ENCODE data around the gene KDM5A. TPM values are rescaled to one million over a fixed set of nuclear protein-coding genes. Genes with fewer than 3 reads are reported as not detected.

Gene KDM5A
- total RNA-seq, 3 donors from 2014 or later = 55.8 to 83.6 (median 57.4) TPM

DNA sequence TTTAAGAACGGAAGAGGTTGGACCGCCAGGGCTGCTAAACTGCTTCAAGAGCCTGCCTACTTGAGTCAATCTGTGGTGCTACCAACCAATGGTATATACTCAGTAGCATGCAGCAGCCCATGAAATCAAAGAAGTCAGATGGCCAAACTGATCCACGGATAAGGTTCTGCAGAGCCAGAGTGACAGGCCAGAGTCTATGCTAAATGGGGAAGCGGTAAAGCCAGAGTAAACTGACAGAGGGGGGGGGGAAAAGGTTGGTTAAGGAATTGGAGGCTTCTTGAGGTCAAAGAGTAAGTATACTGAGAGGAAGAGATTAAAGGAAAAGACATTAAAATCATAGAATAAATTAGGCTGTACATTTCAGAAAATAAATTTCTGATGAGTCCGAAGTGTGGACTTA lies 111.1 kb downstream of the KDM5A start:
- no peak for DNase-seq (ENCODE audit: low spot score in 2 of 2)
- no peaks in the 10 kb centered on the region for H3K36me3 ChIP-seq
- intact Hi-C loops (cut with DNase I; ENCODE audit: low total_unique reads) = no loop called here
- no peaks in the 10 kb centered on the region for H3K9me3 ChIP-seq
- no peaks in the 10 kb centered on the region for H3K4me1 ChIP-seq
- TF ChIP-seq POLR2A (IDR thresholded peaks at IDR 0.05) (no peak), CTCF (IDR thresholded peaks at IDR 0.05) (no peak), POLR2AphosphoS5 (IDR thresholded peaks at IDR 0.05) (no peak)
- no peaks in the 10 kb centered on the region for H3K27me3 ChIP-seq
- no peak overlapping the region for H3K4me3 ChIP-seq
- no peak overlapping the region for H3K27ac ChIP-seq

DNA sequence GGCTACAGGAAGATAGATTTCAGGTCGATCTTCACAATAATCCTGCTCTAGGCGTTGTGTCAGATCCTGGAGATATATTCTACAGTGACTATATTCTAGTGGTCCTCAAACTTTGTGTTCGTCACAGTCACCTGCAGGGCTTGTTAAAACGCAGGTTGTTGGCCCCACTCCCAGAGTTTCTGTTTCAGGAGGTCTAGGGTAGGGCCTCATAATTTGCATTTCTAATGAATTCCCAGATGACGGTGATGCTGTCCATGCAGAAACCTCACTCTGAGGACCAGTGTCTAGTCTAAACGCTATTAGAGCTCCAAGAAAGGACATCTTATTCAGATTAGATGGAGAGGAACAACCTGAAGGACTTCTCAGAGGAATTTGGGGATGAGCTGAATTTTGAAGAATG lies 113.3 kb downstream of the KDM5A start:
- DNase-seq (ENCODE audit: low spot score in 2 of 2) = no peak
- H3K9me3 ChIP-seq = no peaks in the 10 kb centered on the region
- H3K27ac ChIP-seq = no peak overlapping the region
- no peak overlapping the region for H3K4me3 ChIP-seq
- no peaks in the 10 kb centered on the region for H3K36me3 ChIP-seq
- no peaks in the 10 kb centered on the region for H3K27me3 ChIP-seq
- H3K4me1 ChIP-seq = no peaks in the 10 kb centered on the region
- intact Hi-C loops (cut with DNase I; ENCODE audit: low total_unique reads) = no loop called here
- TF ChIP-seq POLR2AphosphoS5 (IDR thresholded peaks at IDR 0.05) = no peak
- TF ChIP-seq CTCF (IDR thresholded peaks at IDR 0.05) = no peak
- TF ChIP-seq POLR2A (IDR thresholded peaks at IDR 0.05) = no peak

DNA sequence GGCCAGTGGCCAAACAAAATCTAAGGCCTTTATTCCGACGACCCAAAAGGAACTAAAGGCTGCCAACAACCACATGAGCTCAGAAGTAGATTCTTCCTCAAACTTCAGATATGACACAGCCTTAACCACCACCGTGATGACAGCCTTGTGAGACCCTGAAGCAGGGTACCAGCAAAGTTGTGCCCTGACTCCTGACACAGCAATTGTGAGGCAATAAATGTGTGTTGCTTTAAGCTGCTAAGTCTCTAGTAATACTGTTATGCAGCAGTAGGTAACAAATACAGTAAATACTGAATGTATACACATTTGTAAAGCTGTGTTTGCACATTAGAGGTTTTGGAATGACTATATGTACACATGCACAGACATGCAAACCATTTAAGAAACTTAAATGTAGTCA lies 115.7 kb downstream of the KDM5A start:
- H3K4me1 ChIP-seq = no peaks in the 10 kb centered on the region
- intact Hi-C loops (cut with DNase I; ENCODE audit: low total_unique reads) = no loop called here
- no peaks in the 10 kb centered on the region for H3K27me3 ChIP-seq
- no peaks in the 10 kb centered on the region for H3K9me3 ChIP-seq
- no peaks in the 10 kb centered on the region for H3K36me3 ChIP-seq
- TF ChIP-seq POLR2AphosphoS5 (IDR thresholded peaks at IDR 0.05) (no peak), CTCF (IDR thresholded peaks at IDR 0.05) (no peak), POLR2A (IDR thresholded peaks at IDR 0.05) (no peak)
- H3K4me3 ChIP-seq = no peak overlapping the region
- DNase-seq (ENCODE audit: low spot score in 2 of 2) = no peak
- no peak overlapping the region for H3K27ac ChIP-seq

GRCh38 chr12:272942-273341 lies 116.2 kb downstream of the KDM5A start:
- no peak for TF ChIP-seq POLR2A (IDR thresholded peaks at IDR 0.05)
- DNase-seq (ENCODE audit: low spot score in 2 of 2) = no peak
- Histone ChIP-seq H3K27ac (no peak overlapping the region), H3K9me3 (no peaks in the 10 kb centered on the region), H3K36me3 (no peaks in the 10 kb centered on the region), H3K4me3 (no peak overlapping the region), H3K4me1 (no peaks in the 10 kb centered on the region), H3K27me3 (no peaks in the 10 kb centered on the region)
- intact Hi-C loops (cut with DNase I; ENCODE audit: low total_unique reads) = no loop called here

GRCh38 chr12:271161-271560 lies 118.0 kb downstream of the KDM5A start:
- Histone ChIP-seq H3K4me3 (no peak overlapping the region), H3K27me3 (peaks cover 0 to 4% of the 10 kb centered on the region in 2 donors), H3K36me3 (no peaks in the 10 kb centered on the region), H3K27ac (no peak overlapping the region), H3K4me1 (no peaks in the 10 kb centered on the region), H3K9me3 (no peaks in the 10 kb centered on the region)
- no peak for DNase-seq (ENCODE audit: low spot score in 2 of 2)
- intact Hi-C loops (cut with DNase I; ENCODE audit: low total_unique reads) = no loop called here
- no peak for TF ChIP-seq CTCF (IDR thresholded peaks at IDR 0.05)
- no peak for TF ChIP-seq POLR2AphosphoS5 (IDR thresholded peaks at IDR 0.05)
- no peak for TF ChIP-seq POLR2A (IDR thresholded peaks at IDR 0.05)

GRCh38 chr12:269191-269590 lies 119.9 kb downstream of the KDM5A start:
- Histone ChIP-seq H3K4me3 (no peak overlapping the region), H3K27ac (no peak overlapping the region), H3K4me1 (no peaks in the 10 kb centered on the region), H3K9me3 (no peaks in the 10 kb centered on the region), H3K27me3 (peaks cover 0 to 4% of the 10 kb centered on the region in 2 donors), H3K36me3 (no peaks in the 10 kb centered on the region)
- DNase-seq (ENCODE audit: low spot score in 2 of 2) = no peak
- TF ChIP-seq POLR2A (IDR thresholded peaks at IDR 0.05) = no peak
- TF ChIP-seq POLR2AphosphoS5 (IDR thresholded peaks at IDR 0.05) = no peak
- TF ChIP-seq CTCF (IDR thresholded peaks at IDR 0.05) = no peak
- intact Hi-C loops (cut with DNase I; ENCODE audit: low total_unique reads) = no loop called here
